LNCAP (cell line): Measurements from ENCODE around the gene STK32B.

Experiments
- CTCF ChIP-seq: fragments of 450-650 bp; IDR thresholded peaks from 2 replicates; pipeline ENCODE4 v1.5.1; 2017; ENCODE audit warnings: mild to moderate bottlenecking

Gene STK32B

GRCh38 chr4:5366421-5366820 is 315.1 kb downstream of the STK32B start:
- TF ChIP-seq CTCF = no peak

GRCh38 chr4:5368426-5368825 is 317.1 kb downstream of the STK32B start:
- no peak for TF ChIP-seq CTCF

GRCh38 chr4:5370286-5370685 is 319.0 kb downstream of the STK32B start:
- no peak for TF ChIP-seq CTCF

DNA sequence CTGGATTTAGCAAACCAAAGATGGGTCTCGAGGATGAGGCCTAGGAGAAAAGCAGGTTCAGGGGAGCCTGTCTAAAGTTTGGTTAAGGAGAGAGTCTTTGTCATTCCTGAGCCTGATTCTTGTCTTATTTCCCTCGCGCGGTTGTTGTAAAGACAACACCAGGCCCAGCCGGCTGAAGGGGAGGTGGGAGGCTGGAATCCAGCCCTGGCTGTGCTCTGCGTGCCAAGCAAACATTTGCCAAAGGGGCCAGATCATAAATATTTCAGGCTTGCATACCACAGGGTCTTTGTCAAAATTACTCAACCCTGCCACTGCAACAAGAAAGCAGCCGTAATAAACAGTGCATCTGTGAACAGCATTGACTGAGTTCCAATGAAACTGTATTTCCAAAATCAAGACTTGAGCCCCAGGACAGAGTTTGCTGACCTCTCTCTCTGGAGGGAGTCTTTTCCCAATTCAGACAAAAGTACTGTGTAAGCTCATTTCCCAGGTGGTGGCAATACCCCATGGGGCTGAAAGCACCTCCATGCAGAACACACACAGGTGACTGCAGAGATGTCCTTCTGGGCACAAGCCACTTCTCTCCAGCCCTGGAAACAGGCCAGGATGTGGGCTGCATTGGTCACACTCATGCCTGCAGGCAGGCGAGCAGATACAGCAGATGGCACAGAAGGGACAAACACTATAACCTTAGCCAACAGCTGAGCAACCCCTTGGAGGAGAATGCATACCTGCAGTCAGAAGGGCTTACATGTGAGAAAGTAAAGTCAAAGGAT is 320.3 kb downstream of the STK32B start:
- no peak for TF ChIP-seq CTCF

DNA sequence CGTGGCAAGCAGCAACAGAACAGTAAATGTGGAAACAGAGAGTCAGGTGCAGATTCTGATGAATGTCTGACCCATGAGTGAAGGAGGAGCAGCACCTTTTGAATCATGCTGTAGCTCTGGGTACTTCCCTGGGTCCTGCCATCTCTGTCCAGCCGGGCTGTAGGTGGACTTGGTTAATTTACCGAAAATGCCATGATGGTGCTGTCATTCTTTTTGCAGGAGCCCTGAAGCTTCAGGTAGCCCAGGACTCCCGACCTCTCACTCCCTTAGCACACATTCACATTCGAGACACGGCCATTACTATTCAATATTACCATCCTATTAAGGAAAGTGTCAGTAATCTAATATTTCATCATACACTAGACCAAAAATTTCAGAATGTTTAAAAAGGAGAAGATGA is 320.9 kb downstream of the STK32B start:
- no peak for TF ChIP-seq CTCF

DNA sequence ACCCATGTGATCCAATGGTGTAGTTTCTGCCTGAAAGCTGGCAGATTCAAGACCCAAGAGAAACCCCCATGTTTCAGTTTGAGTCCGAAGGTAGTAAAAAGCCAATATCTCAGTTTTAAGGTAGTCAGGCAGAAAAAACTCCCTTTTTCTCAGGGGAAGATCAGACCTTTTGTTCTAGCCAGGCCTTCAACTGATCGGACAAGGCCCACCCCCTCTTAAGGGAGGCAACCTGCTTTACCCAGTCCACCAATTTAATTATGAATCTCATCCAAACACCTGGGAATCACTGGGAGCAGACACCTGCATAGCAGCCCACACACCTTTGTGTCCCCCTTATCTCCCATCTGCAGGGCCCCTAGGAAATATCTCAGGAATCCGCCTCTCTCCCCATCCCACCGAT is 322.0 kb downstream of the STK32B start:
- no peak for TF ChIP-seq CTCF

GRCh38 chr4:5374592-5374991 is 323.3 kb downstream of the STK32B start:
- no peak for TF ChIP-seq CTCF

GRCh38 chr4:5374994-5375393 is 323.7 kb downstream of the STK32B start:
- TF ChIP-seq CTCF = no peak
